ENCODE results near the gene MXD4.

DNA sequence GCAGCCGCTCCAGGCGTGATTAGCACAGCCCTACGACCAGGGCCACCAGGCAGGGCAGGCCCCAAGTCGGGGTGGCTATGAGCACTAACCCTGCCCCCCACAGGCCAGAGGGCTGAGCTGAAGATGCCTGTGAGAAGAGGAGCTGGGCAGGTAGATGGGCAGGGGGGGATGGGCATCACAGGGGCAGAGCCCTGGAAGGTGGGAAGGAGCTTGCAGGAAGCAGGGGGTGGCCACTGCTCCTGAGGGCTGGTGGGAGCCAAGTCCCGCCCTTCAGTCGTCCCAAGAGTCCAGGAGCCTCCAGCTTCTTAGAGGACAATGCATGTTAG, 7.3 kb upstream of the MXD4 start:
- TF ChIP-seq EZH2phosphoT487 (IDR thresholded peaks at IDR 0.05) = no peak
- TF ChIP-seq EZH2 (IDR thresholded peaks at IDR 0.05) = no peak

Data from neural progenitor cell (in vitro differentiated cells).